Measurements from ENCODE around the gene PKNOX2.

The PKNOX2 gene

GRCh38 chr11:125173027-125173426, 8.5 kb downstream of the PKNOX2 start:
- DNase-seq (ENCODE audit: low read depth in 2 of 2) = no peak

GRCh38 chr11:125173556-125173955, 9.0 kb downstream of the PKNOX2 start:
- DNase-seq (ENCODE audit: low read depth in 2 of 2) = no peak

GRCh38 chr11:125174057-125174456, 9.5 kb downstream of the PKNOX2 start:
- no peak for DNase-seq (ENCODE audit: low read depth in 2 of 2)

DNA sequence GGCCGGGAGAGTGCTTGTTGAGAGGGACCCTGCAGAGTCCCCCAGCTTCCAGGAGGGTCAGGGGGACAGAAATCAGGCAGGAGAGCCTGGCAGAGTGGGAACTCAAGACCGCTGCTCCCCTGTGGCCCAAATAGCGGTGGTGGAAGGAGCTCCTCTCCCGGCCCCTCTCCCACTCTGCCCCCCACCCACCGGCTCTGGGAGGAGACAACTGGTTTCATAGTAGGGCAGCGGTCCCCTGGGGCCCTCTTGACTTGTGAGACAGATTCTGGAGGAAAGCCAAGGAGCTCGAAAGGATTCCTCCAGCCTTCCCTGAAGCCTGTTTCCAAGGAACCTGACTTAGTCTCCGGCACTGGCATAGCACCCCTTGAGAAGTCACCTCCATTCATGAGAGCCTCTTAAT, 10.1 kb downstream of the PKNOX2 start:
- DNase-seq (ENCODE audit: low read depth in 2 of 2) = no peak

GRCh38 chr11:125175166-125175565, 10.6 kb downstream of the PKNOX2 start:
- DNase-seq (ENCODE audit: low read depth in 2 of 2) = no peak

DNA sequence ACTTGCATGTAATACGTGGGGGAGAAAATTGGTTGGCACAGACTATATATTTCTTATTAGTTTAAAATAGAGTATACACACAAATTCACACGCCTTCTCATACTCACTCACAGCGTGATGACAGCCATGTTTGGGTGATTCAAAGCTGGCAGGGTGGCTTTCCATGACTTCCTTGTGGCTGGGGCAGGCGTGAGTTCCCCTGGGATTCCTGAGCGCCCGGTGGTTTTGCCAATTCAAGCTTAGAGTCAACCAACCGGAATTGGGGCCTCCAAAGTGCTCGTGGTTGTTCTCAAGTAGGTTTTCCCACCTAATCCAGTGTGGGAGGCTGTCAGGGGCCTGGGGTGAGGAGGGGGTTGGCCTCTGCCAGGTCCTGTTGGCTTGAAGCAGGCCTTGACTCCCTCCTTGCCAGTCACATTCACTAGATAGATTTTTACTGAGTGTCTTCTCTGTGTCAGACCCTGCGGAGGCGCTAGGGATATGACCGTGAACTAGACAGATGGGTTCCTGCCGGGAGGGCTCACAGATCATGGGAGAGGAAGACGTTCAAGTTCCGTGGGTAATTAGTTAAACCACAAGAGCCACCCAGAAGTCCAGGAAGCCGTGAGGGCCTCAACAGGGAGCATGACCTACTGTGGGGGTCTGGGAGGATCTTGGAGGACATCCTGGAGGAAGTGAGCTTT, 11.5 kb downstream of the PKNOX2 start:
- no peak for DNase-seq (ENCODE audit: low read depth in 2 of 2)

DNA sequence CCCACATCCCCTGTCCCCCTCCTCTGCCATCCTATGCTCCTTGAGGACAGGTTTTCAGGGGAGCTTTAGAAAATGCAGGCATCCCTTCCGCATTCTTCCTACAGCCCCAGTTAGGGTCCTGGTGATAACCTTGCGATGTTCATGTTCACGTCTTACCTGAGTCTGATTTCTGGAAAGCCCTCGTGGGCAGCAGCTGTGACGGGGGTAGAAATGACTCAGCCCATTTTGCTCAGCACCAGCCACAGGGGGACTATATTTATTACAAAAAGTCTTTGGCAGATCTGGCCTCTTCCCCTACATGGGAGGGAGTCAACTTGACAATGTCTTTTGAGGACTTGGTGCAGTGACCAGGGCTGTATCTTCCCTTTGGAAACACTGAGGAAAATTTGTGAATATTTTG, 12.3 kb downstream of the PKNOX2 start:
- no peak for DNase-seq (ENCODE audit: low read depth in 2 of 2)

- DNase-seq (ENCODE audit: low read depth in 2 of 2) = no peak
Measured at GRCh38 chr11:125177543-125177942, 13.0 kb downstream of the PKNOX2 start.

DNA sequence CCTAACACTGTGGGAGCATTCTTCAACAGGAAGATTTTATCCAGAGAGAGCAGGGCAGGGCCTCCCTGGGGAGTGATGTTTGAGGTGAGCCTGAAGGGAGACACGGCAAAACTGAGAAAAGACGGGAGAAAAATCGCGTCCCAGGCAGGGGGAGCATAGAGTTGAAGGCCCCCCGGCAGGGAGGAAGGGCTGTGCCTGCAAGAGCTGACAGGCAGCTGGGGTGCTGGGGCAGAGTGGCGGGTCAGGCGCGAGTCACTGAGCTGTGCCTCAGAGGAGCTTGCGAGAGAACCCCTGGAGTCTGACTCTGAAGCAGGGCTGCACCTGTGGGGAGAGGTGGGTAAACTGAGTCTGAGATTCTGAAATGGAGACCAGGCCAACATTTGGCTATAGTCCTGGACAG, 14.8 kb downstream of the PKNOX2 start:
- DNase-seq (ENCODE audit: low read depth in 2 of 2) = no peak

GRCh38 chr11:125179895-125180294, 15.3 kb downstream of the PKNOX2 start:
- no peak for DNase-seq (ENCODE audit: low read depth in 2 of 2)

- DNase-seq (ENCODE audit: low read depth in 2 of 2) = no peak
Measured at GRCh38 chr11:125180413-125181305, 16.1 kb downstream of the PKNOX2 start.

DNA sequence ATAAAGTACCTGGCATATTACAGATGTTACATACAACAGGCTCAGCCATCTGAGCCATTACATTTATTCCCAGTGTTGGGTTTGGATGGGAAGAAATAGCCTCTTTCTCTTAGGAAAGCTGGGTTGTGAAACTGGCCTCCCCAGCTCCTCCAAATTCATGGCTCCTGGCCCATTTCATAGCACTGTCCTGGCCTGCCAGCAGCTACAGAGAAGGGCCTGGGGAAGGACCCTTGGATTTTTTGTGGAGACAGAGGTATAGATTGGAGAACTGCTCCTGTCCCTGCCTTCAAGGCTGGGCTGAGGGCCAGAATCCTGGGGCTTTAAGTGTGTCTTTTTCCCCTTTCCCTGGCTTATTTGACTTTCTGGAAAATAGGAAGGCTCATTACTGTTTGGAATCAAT, 18.0 kb downstream of the PKNOX2 start:
- DNase-seq (ENCODE audit: low read depth in 2 of 2) = no peak

- no peak for DNase-seq (ENCODE audit: low read depth in 2 of 2)
Measured at GRCh38 chr11:125183641-125184040, 19.1 kb downstream of the PKNOX2 start.

DNA sequence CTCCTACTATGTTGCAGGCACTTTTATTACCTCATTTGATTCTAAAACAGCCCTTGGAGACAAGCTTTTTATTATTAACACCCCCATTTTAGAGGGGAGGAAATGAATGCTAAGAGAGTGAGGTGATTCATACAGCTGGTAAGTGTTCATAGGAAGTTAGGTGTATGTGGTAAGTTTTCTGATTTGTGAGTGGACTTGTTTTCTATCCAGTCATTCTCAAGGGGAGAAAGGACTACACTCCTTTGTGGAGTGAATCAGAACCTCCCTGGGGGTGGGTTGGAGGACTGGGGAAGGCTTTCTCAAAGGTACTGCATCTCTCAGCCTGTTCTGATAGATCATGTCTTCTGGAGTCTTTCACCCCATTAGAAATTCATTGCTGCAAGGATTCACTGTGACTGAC, 23.5 kb downstream of the PKNOX2 start:
- no peak for DNase-seq (ENCODE audit: low read depth in 2 of 2)

- no peak for DNase-seq (ENCODE audit: low read depth in 2 of 2)
Measured at GRCh38 chr11:125190566-125190965, 26.0 kb downstream of the PKNOX2 start.

DNA sequence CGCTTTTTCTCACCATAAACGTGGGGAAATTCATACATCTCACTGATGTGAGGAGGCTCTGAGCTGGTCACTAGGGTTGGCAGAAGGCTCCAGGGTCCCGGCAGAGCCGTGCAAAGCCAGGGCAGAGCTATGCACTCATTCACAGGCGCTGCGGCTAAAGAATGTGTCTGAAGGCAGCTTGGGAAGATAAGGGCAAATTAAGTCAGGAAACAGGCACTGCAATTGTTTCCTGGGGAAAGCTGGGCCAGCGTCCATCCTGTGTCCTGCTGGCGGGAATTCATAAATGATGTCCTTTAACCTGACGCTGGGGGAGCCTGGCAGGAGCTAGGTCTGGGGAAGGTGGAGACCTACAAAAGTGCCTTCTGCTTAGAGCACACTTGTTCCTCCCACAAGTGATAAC, 27.6 kb downstream of the PKNOX2 start:
- no peak for DNase-seq (ENCODE audit: low read depth in 2 of 2)

- no peak for DNase-seq (ENCODE audit: low read depth in 2 of 2)
Measured at GRCh38 chr11:125192717-125193415, 28.3 kb downstream of the PKNOX2 start.

GRCh38 chr11:125193416-125193726, 28.8 kb downstream of the PKNOX2 start:
- no peak for DNase-seq (ENCODE audit: low read depth in 2 of 2)

GRCh38 chr11:125193841-125194240, 29.3 kb downstream of the PKNOX2 start:
- no peak for DNase-seq (ENCODE audit: low read depth in 2 of 2)

DNA sequence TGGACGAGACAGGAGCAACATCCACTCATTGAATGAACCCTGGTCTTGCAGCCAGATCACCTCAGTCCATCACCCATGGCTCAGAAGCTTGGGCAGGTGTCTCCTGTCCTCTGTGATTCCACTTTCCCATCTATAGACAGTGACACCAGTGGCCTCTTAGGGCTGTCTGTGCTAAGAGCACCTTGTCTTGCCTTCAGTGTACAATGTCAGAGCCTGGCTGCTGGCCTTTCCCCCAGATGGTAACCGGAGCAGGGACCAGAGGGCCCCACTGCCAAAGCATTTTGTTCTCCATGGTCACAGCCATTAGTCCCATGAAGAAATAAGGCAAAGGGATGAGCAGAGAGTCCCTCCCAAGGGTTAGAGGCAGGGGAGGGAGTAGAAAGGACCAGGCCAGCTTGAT, 35.4 kb downstream of the PKNOX2 start:
- no peak for DNase-seq (ENCODE audit: low read depth in 2 of 2)

DNA sequence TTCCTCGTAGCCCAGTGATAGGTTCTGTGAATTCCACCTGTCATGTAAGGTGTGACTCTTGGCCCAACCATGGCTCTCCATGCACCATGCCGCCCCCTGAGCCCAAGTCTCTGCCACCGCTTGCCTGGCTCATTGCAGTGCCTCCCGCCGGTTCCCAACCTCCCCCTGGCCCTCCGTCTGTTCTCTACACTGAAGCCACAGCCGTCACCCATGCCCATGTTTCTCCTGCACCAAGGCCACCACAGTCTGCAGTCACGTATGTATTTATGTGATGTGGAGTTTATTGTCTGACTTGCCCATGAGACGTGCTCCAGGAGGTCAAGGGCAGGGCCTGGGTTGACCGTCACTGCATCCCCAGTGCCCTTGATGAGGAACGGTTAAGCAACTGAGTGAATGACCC, 35.9 kb downstream of the PKNOX2 start:
- DNase-seq (ENCODE audit: low read depth in 2 of 2) = no peak

GRCh38 chr11:125201525-125202141, 37.1 kb downstream of the PKNOX2 start:
- no peak for DNase-seq (ENCODE audit: low read depth in 2 of 2)
